Kidney (tissue), 14 donors: ENCODE measurements around the gene NBAS. TPM values are rescaled to one million over a fixed set of nuclear protein-coding genes. Genes with fewer than 3 reads are reported as not detected.

Source experiments
- DNase-seq, 5 donors: peaks; one replicate each; pipeline ENCODE4 v3.0.0-alpha.2; 2013 to 2020
- FAIRE-seq: peaks from 2 replicates; lab custom pipeline; 2012; peaks lifted over from hg19 to GRCh38; lab: Jason Lieb, UNC
- H3K27ac ChIP-seq, 2 donors: one replicate each; pipeline ENCODE4 v1.7.0; 2013; ENCODE audit warnings: low read depth in 2 of 2, low read length in 2 of 2, inconsistent platforms in 1 of 2
- H3K27me3 ChIP-seq: one replicate; pipeline ENCODE4 v1.7.1; 2013; ENCODE audit warnings: low read length, inconsistent platforms; ENCODE audit not compliant: control insufficient read depth, insufficient read depth
- H3K36me3 ChIP-seq, 3 donors: one replicate each; pipeline versions ENCODE4 v1.7.0 to v1.7.1; 2013; ENCODE audit warnings: low read length in 3 of 3, control low read depth in 1 of 3, inconsistent platforms in 1 of 3; ENCODE audit not compliant: insufficient read depth in 3 of 3, control insufficient read depth in 2 of 3
- H3K4me1 ChIP-seq, 3 donors: one replicate each; pipeline versions ENCODE4 v1.7.0 to v1.7.1; 2013; ENCODE audit warnings: low read length in 3 of 3, inconsistent platforms in 1 of 3, low read depth in 1 of 3; ENCODE audit not compliant: control insufficient read depth in 2 of 3, insufficient read depth in 2 of 3
- H3K4me3 ChIP-seq, 3 donors: one replicate each; pipeline versions ENCODE4 v1.7.0 to v1.8.1; 2013; ENCODE audit warnings: low read length in 3 of 3, control low read depth in 1 of 3, inconsistent platforms in 1 of 3
- H3K9ac ChIP-seq, 3 donors: one replicate each; pipeline versions ENCODE4 v1.7.0 to v1.7.1; 2013; ENCODE audit warnings: low read length in 3 of 3, control low read depth in 1 of 3, inconsistent platforms in 1 of 3
- H3K9me3 ChIP-seq, 3 donors: one replicate each; pipeline versions ENCODE4 v1.7.0 to v1.7.1; 2013; ENCODE audit warnings: low read length in 3 of 3, control low read depth in 1 of 3, inconsistent platforms in 1 of 3; ENCODE audit not compliant: control insufficient read depth in 2 of 3, insufficient read depth in 1 of 3
- intact Hi-C: fragments of 100-400 bp; cut with DNase I; formaldehyde crosslinking; loops from one replicate; pipeline ENCODE4 v1.11.1; 2022
- polyA plus RNA-seq: library from polyadenylated mRNA; stranded (reverse); fragments of 350-450 nt; fragmentation: Illumina TruSeq; extraction: RNeasy Lipid Tissue Mini Kit (QIAGEN cat#74804); gene quantifications from one replicate; pipeline ENCODE4 v1.2.3, GENCODE V29; 2014; ENCODE audit warnings: low read depth, low replicate concordance; ENCODE audit not compliant: insufficient read depth
- total RNA-seq: library from RNA; stranded (reverse); fragmentation: NEBNext Ultra II Directional; extraction: Animal tissue kit (Norgen Biotek cat#: 25700); gene quantifications from one replicate; pipeline ENCODE4 v1.2.1, GENCODE V29; 2021
- TF ChIP-seq, protein P1 (sequence below): IDR thresholded peaks from 3 replicates; pipeline ENCODE4 v1.5.1; 2012; ENCODE audit warnings: mild to moderate bottlenecking, moderate library complexity, borderline replicate concordance; ENCODE audit not compliant: insufficient read depth; ENCODE audit errors: extremely low read depth
- donor health status: control.
- donor health status: control.
- donor health status: control.
- donor health status: control.
- donor health status: control.
- donor health status: DM: yes; HTN: yes; CAD: no.
- donor health status: Normal renal cell carcinoma (clear cell type).

Gene NBAS
- total and polyA plus RNA-seq, 2 donors from 2014 or later = 40.8 to 44.2 TPM

DNA sequence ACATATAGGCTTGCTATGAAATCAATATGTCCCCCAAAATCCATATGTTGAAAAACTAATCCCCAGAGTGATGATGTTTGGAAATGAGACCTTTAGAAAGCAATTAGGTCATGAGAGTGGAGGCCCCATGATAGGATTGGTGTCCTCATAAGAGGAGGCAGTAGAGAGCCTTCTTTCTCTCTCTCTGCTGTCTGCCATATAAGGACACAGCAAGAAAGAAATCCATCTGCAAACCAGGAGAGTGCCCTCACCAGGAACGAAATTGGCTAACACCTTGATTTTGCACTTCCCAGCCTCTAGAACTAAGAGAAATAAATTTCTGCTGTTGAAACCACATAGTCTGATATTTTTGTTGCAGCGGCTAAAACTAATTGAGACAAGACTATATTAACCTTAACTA, 89.5 kb downstream of the NBAS start:
- FAIRE-seq = no peak
- peaks cover 0 to 16% (median 0%) of the 10 kb centered on the region in 3 donors for H3K36me3 ChIP-seq
- H3K9ac ChIP-seq = no peak overlapping the region
- H3K27ac ChIP-seq = no peak overlapping the region
- H3K9me3 ChIP-seq = no peaks in the 10 kb centered on the region
- no peak overlapping the region for H3K4me3 ChIP-seq
- TF ChIP-seq, protein P1, sequence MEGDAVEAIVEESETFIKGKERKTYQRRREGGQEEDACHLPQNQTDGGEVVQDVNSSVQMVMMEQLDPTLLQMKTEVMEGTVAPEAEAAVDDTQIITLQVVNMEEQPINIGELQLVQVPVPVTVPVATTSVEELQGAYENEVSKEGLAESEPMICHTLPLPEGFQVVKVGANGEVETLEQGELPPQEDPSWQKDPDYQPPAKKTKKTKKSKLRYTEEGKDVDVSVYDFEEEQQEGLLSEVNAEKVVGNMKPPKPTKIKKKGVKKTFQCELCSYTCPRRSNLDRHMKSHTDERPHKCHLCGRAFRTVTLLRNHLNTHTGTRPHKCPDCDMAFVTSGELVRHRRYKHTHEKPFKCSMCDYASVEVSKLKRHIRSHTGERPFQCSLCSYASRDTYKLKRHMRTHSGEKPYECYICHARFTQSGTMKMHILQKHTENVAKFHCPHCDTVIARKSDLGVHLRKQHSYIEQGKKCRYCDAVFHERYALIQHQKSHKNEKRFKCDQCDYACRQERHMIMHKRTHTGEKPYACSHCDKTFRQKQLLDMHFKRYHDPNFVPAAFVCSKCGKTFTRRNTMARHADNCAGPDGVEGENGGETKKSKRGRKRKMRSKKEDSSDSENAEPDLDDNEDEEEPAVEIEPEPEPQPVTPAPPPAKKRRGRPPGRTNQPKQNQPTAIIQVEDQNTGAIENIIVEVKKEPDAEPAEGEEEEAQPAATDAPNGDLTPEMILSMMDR = no peak
- H3K4me1 ChIP-seq = no peaks in the 10 kb centered on the region
- intact Hi-C loops = no loop called here
- H3K27me3 ChIP-seq = no peaks in the 10 kb centered on the region
- no peak for DNase-seq

DNA sequence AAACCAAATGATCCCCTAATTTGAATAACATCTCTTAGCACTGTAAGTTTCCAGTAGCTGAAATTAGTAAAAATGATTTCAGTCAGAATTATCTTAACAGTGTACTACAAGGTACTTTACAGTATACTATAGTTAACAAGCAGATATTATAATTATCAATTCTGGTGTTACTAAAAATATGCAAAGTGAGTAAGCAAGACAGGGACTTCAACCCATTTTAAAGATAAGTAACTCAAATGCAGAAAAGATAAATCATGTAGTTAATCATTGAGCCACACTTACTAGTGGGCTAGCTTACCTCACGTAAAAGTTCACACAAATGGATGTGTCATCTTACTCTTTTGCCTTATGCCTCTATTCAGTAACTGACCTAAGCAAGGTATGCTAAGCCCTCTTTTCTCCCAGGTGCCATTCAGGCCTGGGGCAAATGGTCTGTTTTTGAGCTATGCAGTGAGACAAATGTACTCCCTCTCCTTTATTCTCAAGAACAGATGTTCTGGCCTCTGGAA, 101.0 kb downstream of the NBAS start:
- no peak overlapping the region for H3K9ac ChIP-seq
- H3K27ac ChIP-seq = no peak overlapping the region
- H3K4me1 ChIP-seq = no peaks in the 10 kb centered on the region
- FAIRE-seq (no peak), DNase-seq (no peak)
- TF ChIP-seq, protein P1 = no peak
- H3K9me3 ChIP-seq = no peaks in the 10 kb centered on the region
- H3K4me3 ChIP-seq = no peak overlapping the region
- intact Hi-C loops = no loop called here
- H3K36me3 ChIP-seq = peaks cover 2 to 7% (median 6%) of the 10 kb centered on the region in 3 donors
- H3K27me3 ChIP-seq = no peaks in the 10 kb centered on the region

DNA sequence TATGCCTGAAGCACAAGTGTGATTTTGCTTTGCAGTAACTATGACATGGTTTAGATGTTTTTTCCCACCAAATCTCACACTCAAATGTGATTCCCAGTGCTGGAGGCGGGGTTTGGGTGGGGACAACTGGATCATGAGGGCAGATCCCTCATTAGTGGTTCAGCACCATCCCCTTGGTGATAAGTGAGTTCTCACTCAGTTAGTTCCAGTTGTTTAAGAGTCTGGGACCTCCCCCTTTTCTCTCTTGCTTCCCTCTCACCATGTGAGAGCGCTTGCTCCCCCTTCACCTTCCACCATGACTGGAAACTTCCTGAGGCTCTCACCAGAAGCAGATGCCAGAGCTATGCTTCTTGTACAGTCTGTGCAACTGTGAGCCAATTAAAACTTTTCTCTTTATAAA, 102.9 kb downstream of the NBAS start:
- H3K9me3 ChIP-seq = no peaks in the 10 kb centered on the region
- FAIRE-seq = no peak
- peaks cover 0 to 2% (median 2%) of the 10 kb centered on the region in 3 donors for H3K36me3 ChIP-seq
- no peaks in the 10 kb centered on the region for H3K27me3 ChIP-seq
- intact Hi-C loops = no loop called here
- TF ChIP-seq, protein P1 = no peak
- no peak for DNase-seq
- H3K4me3 ChIP-seq = no peak overlapping the region
- no peaks in the 10 kb centered on the region for H3K4me1 ChIP-seq
- no peak overlapping the region for H3K27ac ChIP-seq
- no peak overlapping the region for H3K9ac ChIP-seq

DNA sequence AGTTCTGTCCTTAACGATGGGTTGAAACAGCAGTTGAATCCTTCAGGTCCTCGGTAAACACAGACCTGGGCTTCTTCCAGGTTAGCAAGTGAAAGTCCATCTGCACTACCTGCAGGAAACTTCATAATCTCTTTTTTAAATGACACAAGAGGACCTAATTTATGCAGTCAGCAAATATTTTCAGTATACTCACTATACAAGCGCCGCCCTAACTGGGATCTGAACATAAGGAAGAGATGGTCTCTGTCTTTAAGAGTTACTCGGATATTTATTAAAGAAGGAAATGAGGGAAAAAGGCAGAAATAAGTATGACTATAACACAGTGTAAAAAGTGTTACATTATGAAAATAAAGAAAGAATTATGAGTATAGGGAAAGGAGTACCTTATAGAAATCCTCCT, 103.3 kb downstream of the NBAS start:
- no peak overlapping the region for H3K9ac ChIP-seq
- FAIRE-seq (no peak), DNase-seq (no peak)
- intact Hi-C loops = no loop called here
- peaks cover 0 to 4% (median 2%) of the 10 kb centered on the region in 3 donors for H3K36me3 ChIP-seq
- TF ChIP-seq, protein P1 = no peak
- no peaks in the 10 kb centered on the region for H3K4me1 ChIP-seq
- H3K4me3 ChIP-seq = no peak overlapping the region
- H3K27ac ChIP-seq = no peak overlapping the region
- H3K9me3 ChIP-seq = no peaks in the 10 kb centered on the region
- no peaks in the 10 kb centered on the region for H3K27me3 ChIP-seq
